K562 (cell line): ENCODE measurements around the gene FUCA1. TPM values are rescaled to one million over a fixed set of nuclear protein-coding genes. Genes with fewer than 3 reads are reported as not detected.

Source experiments
- polyA plus RNA-seq, 8 experiments: library from polyadenylated mRNA; depleted of rRNA in 4 of 8; stranded (reverse) in 5 of 8; unstranded in 3 of 8; fragments of >200 nt; fragmentation: Nextera tagmentation in 2 of 8; fragmentation: Illumina TruSeq in 1 of 8; extraction: Ambion mirVana in 2 of 8; extraction: Trizol in 1 of 8; gene quantifications; 2 replicates each; pipeline versions ENCODE4 v1.2.1 to v1.2.3, GENCODE V29; 2011 to 2014; ENCODE audit warnings: inconsistent platforms in 1 of 8, missing spikeins in 1 of 8
- total RNA-seq, 7 experiments: library from RNA; depleted of rRNA in 6 of 7; stranded (reverse); fragments of >200 nt in 6 of 7; fragmentation: Illumina TruSeq in 2 of 7; extraction: Trizol in 2 of 7; gene quantifications; 2 replicates each; pipeline versions ENCODE4 v1.2.1 to v1.2.3, GENCODE V29; 2011 to 2021; ENCODE audit warnings: low replicate concordance in 1 of 7

FUCA1 gene
- total and polyA plus RNA-seq, 9 of the 15 experiments (the other 6 are each of a cell fraction or from before 2014, with no cell fraction given): 7.0 to 20.5 (median 13.5) TPM

Other genes starting within 250 kb of the FUCA1 start
Only the 7 nearest of the 10 such genes appear.
- gene PITHD1, start 89.9 kb downstream of the FUCA1 start, total RNA-seq (2014; rRNA removed): 149 and 175 TPM in 2 replicates
- gene PITHD1, start 89.9 kb downstream of the FUCA1 start, total RNA-seq (2014; rRNA removed; fragmentation: Illumina TruSeq; extraction: Trizol): 172 and 175 TPM in 2 replicates
- 144 and 151 TPM in 2 replicates for gene PITHD1, start 89.9 kb downstream of the FUCA1 start, total RNA-seq (2015; rRNA removed; fragmentation: Illumina TruSeq; extraction: Trizol)
- gene PITHD1, start 89.9 kb downstream of the FUCA1 start, total RNA-seq (2021): 126 and 141 TPM in 2 replicates
- 159 and 167 TPM in 2 replicates for gene PITHD1, start 89.9 kb downstream of the FUCA1 start, polyA plus RNA-seq (2011; rRNA removed)
- gene PITHD1, start 89.9 kb downstream of the FUCA1 start, polyA plus RNA-seq (2014; fragmentation: Illumina TruSeq; extraction: Trizol): 133 and 138 TPM in 2 replicates
- 10 to 100 TPM; 46.5 to 51.7 TPM for gene PITHD1, start 89.9 kb downstream of the FUCA1 start, polyA plus RNA-seq (2014; fragmentation: Nextera tagmentation; extraction: Ambion mirVana)
- gene PITHD1, start 89.9 kb downstream of the FUCA1 start, polyA plus RNA-seq (2014; rRNA removed): 159 and 175 TPM in 2 replicates
- gene LYPLA2, start 77.1 kb downstream of the FUCA1 start, total RNA-seq (2014; rRNA removed): 126 and 144 TPM in 2 replicates
- 17.4 and 25.8 TPM in 2 replicates for gene LYPLA2, start 77.1 kb downstream of the FUCA1 start, total RNA-seq (2014; rRNA removed; fragmentation: Illumina TruSeq; extraction: Trizol)
- gene LYPLA2, start 77.1 kb downstream of the FUCA1 start, total RNA-seq (2015; rRNA removed; fragmentation: Illumina TruSeq; extraction: Trizol): 56.5 and 58.4 TPM in 2 replicates
- gene LYPLA2, start 77.1 kb downstream of the FUCA1 start, total RNA-seq (2021): 108 and 109 TPM in 2 replicates
- 60.1 and 72.7 TPM in 2 replicates for gene LYPLA2, start 77.1 kb downstream of the FUCA1 start, polyA plus RNA-seq (2011; rRNA removed)
- gene LYPLA2, start 77.1 kb downstream of the FUCA1 start, polyA plus RNA-seq (2014; fragmentation: Illumina TruSeq; extraction: Trizol): 90.2 and 141 TPM in 2 replicates
- gene LYPLA2, start 77.1 kb downstream of the FUCA1 start, polyA plus RNA-seq (2014; fragmentation: Nextera tagmentation; extraction: Ambion mirVana): 1 to 10 TPM; 3.9 to 9.9 TPM
- 127 and 128 TPM in 2 replicates for gene LYPLA2, start 77.1 kb downstream of the FUCA1 start, polyA plus RNA-seq (2014; rRNA removed)
- gene GALE, start 67.5 kb downstream of the FUCA1 start, total RNA-seq (2014; rRNA removed): 130 and 133 TPM in 2 replicates
- gene GALE, start 67.5 kb downstream of the FUCA1 start, total RNA-seq (2014; rRNA removed; fragmentation: Illumina TruSeq; extraction: Trizol): 36.8 and 48.3 TPM in 2 replicates
- gene GALE, start 67.5 kb downstream of the FUCA1 start, total RNA-seq (2015; rRNA removed; fragmentation: Illumina TruSeq; extraction: Trizol): 86.2 and 91.3 TPM in 2 replicates
- gene GALE, start 67.5 kb downstream of the FUCA1 start, total RNA-seq (2021): 108 and 112 TPM in 2 replicates
- 88.3 and 104 TPM in 2 replicates for gene GALE, start 67.5 kb downstream of the FUCA1 start, polyA plus RNA-seq (2011; rRNA removed)
- 96.6 and 108 TPM in 2 replicates for gene GALE, start 67.5 kb downstream of the FUCA1 start, polyA plus RNA-seq (2014; fragmentation: Illumina TruSeq; extraction: Trizol)
- gene GALE, start 67.5 kb downstream of the FUCA1 start, polyA plus RNA-seq (2014; fragmentation: Nextera tagmentation; extraction: Ambion mirVana): 10 to 100 TPM in 1 of 2 experiments, 1 to 10 TPM in 1; 8.4 to 48.4 TPM
- 125 and 139 TPM in 2 replicates for gene GALE, start 67.5 kb downstream of the FUCA1 start, polyA plus RNA-seq (2014; rRNA removed)
- 24.2 TPM in 2 replicates for gene HMGCL, start 42.9 kb downstream of the FUCA1 start, total RNA-seq (2014; rRNA removed)
- gene HMGCL, start 42.9 kb downstream of the FUCA1 start, total RNA-seq (2014; rRNA removed; fragmentation: Illumina TruSeq; extraction: Trizol): 14.7 and 18.8 TPM in 2 replicates
- 15.5 and 18.0 TPM in 2 replicates for gene HMGCL, start 42.9 kb downstream of the FUCA1 start, total RNA-seq (2015; rRNA removed; fragmentation: Illumina TruSeq; extraction: Trizol)
- 19.5 and 20.3 TPM in 2 replicates for gene HMGCL, start 42.9 kb downstream of the FUCA1 start, total RNA-seq (2021)
- gene HMGCL, start 42.9 kb downstream of the FUCA1 start, polyA plus RNA-seq (2011; rRNA removed): 37.8 and 43.1 TPM in 2 replicates
- gene HMGCL, start 42.9 kb downstream of the FUCA1 start, polyA plus RNA-seq (2014; fragmentation: Illumina TruSeq; extraction: Trizol): 22.6 and 23.9 TPM in 2 replicates
- 10 to 100 TPM; 73.0 to 82.2 TPM for gene HMGCL, start 42.9 kb downstream of the FUCA1 start, polyA plus RNA-seq (2014; fragmentation: Nextera tagmentation; extraction: Ambion mirVana)
- 23.2 and 24.6 TPM in 2 replicates for gene HMGCL, start 42.9 kb downstream of the FUCA1 start, polyA plus RNA-seq (2014; rRNA removed)
- not detected in 2 replicates for gene CNR2, start 45.1 kb upstream of the FUCA1 start, total RNA-seq (2014; rRNA removed)
- gene CNR2, start 45.1 kb upstream of the FUCA1 start, total RNA-seq (2014; rRNA removed; fragmentation: Illumina TruSeq; extraction: Trizol): not detected in 2 replicates
- gene CNR2, start 45.1 kb upstream of the FUCA1 start, total RNA-seq (2015; rRNA removed; fragmentation: Illumina TruSeq; extraction: Trizol): not detected in 2 replicates
- gene CNR2, start 45.1 kb upstream of the FUCA1 start, total RNA-seq (2021): not detected in 2 replicates
- gene CNR2, start 45.1 kb upstream of the FUCA1 start, polyA plus RNA-seq (2011; rRNA removed): not detected in 2 replicates
- not detected in 2 replicates for gene CNR2, start 45.1 kb upstream of the FUCA1 start, polyA plus RNA-seq (2014; fragmentation: Illumina TruSeq; extraction: Trizol)
- not detected for gene CNR2, start 45.1 kb upstream of the FUCA1 start, polyA plus RNA-seq (2014; fragmentation: Nextera tagmentation; extraction: Ambion mirVana)
- 0.04 TPM in 1 of 2 replicates, not detected in the other for gene CNR2, start 45.1 kb upstream of the FUCA1 start, polyA plus RNA-seq (2014; rRNA removed)
- 120 and 127 TPM in 2 replicates for gene PNRC2, start 91.5 kb upstream of the FUCA1 start, total RNA-seq (2014; rRNA removed)
- gene PNRC2, start 91.5 kb upstream of the FUCA1 start, total RNA-seq (2014; rRNA removed; fragmentation: Illumina TruSeq; extraction: Trizol): 203 and 235 TPM in 2 replicates
- gene PNRC2, start 91.5 kb upstream of the FUCA1 start, total RNA-seq (2015; rRNA removed; fragmentation: Illumina TruSeq; extraction: Trizol): 222 and 230 TPM in 2 replicates
- 197 TPM in 2 replicates for gene PNRC2, start 91.5 kb upstream of the FUCA1 start, total RNA-seq (2021)
- 208 and 228 TPM in 2 replicates for gene PNRC2, start 91.5 kb upstream of the FUCA1 start, polyA plus RNA-seq (2011; rRNA removed)
- 260 and 303 TPM in 2 replicates for gene PNRC2, start 91.5 kb upstream of the FUCA1 start, polyA plus RNA-seq (2014; fragmentation: Illumina TruSeq; extraction: Trizol)
- 100 to 1,000 TPM; 178 to 212 TPM for gene PNRC2, start 91.5 kb upstream of the FUCA1 start, polyA plus RNA-seq (2014; fragmentation: Nextera tagmentation; extraction: Ambion mirVana)
- gene PNRC2, start 91.5 kb upstream of the FUCA1 start, polyA plus RNA-seq (2014; rRNA removed): 196 and 203 TPM in 2 replicates
- gene SRSF10, start 112.0 kb upstream of the FUCA1 start, total RNA-seq (2014; rRNA removed): 147 and 154 TPM in 2 replicates
- 246 and 266 TPM in 2 replicates for gene SRSF10, start 112.0 kb upstream of the FUCA1 start, total RNA-seq (2014; rRNA removed; fragmentation: Illumina TruSeq; extraction: Trizol)
- gene SRSF10, start 112.0 kb upstream of the FUCA1 start, total RNA-seq (2015; rRNA removed; fragmentation: Illumina TruSeq; extraction: Trizol): 250 and 264 TPM in 2 replicates
- gene SRSF10, start 112.0 kb upstream of the FUCA1 start, total RNA-seq (2021): 154 and 165 TPM in 2 replicates
- gene SRSF10, start 112.0 kb upstream of the FUCA1 start, polyA plus RNA-seq (2011; rRNA removed): 163 and 205 TPM in 2 replicates
- 200 and 256 TPM in 2 replicates for gene SRSF10, start 112.0 kb upstream of the FUCA1 start, polyA plus RNA-seq (2014; fragmentation: Illumina TruSeq; extraction: Trizol)
- 100 to 1,000 TPM; 191 to 226 TPM for gene SRSF10, start 112.0 kb upstream of the FUCA1 start, polyA plus RNA-seq (2014; fragmentation: Nextera tagmentation; extraction: Ambion mirVana)
- 173 and 184 TPM in 2 replicates for gene SRSF10, start 112.0 kb upstream of the FUCA1 start, polyA plus RNA-seq (2014; rRNA removed)